GM18499 (cell line): ENCODE data around the gene DHRS11.

ENCODE experiments used
- ATAC-seq: cut with Tn5 transposase; IDR thresholded peaks from one replicate; pipeline ENCODE4 v1.9.1; 2021; ENCODE audit warnings: moderate number of reproducible peaks; ENCODE audit not compliant: insufficient read depth, unreplicated experiment

DHRS11 gene

DNA sequence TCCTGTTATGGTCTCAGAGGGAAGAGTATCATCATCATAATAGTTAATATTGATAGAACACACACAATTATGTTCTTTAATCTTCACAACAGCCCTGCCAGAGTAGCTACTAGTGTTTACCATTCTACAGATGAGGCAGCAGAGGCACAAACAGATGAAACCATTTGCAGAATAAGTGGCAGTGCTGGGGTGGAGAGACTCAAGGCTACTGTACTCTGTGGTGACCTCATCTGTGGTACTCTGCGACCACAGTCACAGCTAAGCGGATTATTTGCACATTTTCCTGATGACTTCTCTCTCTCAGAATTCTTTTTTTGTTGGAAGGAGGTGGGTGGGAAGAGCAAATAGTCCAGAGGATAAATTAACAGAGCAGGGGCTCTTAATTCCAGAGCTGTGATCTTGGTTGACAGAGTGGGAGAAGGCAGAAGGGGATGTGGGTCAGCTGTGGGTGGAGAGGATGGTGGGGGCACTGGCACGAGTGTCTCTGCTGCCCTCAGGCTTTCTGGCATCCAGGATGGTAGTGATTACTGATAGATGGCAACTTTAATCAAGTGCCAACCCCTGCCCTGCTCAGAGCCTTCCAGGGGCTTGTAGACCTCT is 51.5 kb downstream of the DHRS11 start:
- no peak for ATAC-seq

DNA sequence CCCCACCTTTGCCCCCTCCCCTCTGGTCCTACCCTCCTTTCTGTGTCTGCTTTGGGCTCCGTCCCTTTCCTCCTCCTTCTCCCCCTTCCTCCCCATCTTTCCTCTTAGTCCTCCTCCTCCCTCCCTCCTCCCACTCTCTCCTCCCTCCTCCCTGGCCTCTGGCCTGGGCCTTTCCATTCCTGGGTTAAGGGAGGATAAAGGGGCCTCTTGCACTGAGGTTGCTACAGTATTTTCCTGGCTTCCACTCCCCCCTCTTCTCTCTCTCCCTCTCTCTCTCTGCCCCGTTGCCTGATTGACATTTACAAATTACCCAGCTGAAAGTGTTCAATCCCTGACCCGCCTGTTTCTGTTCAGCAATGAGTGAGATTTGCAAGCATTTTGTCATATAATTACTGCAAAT is 53.7 kb downstream of the DHRS11 start:
- ATAC-seq = no peak

- no peak for ATAC-seq
These were observed 56.0 kb downstream of the DHRS11 start for GRCh38 chr17:36647636-36648035.

DNA sequence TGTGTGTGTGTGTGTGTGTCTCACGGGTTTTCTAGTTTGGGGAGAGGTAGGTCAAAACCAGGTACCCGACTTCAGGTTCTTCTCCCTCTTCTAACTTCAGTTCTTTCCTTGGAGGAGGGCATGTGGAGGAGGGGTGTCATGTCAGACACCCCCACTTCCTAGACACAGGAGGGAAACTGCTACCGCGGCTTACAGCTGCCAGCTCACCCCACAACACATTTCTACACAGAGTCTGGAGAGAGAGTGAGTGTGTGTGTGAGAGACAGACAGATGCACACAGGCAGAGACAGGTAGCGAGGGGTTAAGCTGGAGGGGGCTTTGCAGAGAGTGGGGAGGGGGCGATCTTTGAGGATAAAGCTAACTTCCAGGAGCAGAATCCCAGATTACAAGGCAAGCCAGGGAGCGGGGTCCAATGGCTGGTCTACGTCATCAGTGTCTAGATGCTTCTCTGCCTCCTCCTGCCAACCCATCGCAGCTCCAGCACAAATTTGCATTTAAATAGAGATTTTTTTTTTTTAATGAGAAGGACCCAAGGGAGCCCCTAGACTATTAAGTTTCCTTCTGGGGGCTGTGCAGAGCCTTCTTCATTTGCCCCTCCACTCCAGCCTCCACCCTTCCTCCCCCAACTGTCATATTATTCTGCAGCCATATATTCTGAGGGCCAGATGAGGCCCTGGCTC is 58.6 kb downstream of the DHRS11 start:
- ATAC-seq = no peak
